ENCODE measurements around the gene PRKN. TPM values are rescaled to one million over a fixed set of nuclear protein-coding genes. Genes with fewer than 3 reads are reported as not detected.

Gene PRKN
- total RNA-seq, result not detected

GRCh38 chr6:162727322-162728182 lies at the start of gene PRKN, which contains the start of gene PACRG:
Gene PRKN (minus strand): TSS chr6:162727766.
Gene PACRG (plus strand): TSS chr6:162727974.
- DNase-seq (peak; percentile 96), ATAC-seq (peak; percentile 99)
- Mint-ChIP-seq H3K9me3 (ENCODE audit: low read depth) (no peaks in the 10 kb centered on the region), H3K36me3 (no peaks in the 10 kb centered on the region), H3K27ac (peak within 1 kb of the TSS; percentile 72), H3K4me3 (peak within 1 kb of the TSS; percentile 81), H3K4me1 (peaks cover 6% of the 10 kb centered on the region), H3K27me3 (peaks cover 6% of the 10 kb centered on the region)
- CTCF ChIA-PET, result no interaction called here

DNA sequence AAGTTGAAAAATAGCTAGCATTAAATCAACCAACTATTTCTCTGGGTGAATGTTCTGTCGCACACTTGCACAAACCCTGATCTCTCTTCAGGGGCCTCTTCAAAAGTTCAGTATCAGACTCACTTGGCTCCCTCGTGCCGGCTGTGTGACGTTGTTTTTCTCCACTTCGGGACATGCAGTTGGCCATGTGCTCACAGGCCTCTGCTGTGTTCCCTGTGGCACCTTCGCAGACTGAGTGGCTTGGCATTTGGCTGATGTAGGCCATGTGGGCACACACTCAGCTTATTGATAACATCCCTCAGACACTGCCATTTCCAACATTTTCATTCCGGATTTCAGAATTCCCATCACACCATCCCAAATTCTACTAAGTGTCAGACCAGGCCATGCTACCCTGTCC lies 49.5 kb upstream of the PRKN start:
- ATAC-seq (no peak), DNase-seq (no peak)
- Mint-ChIP-seq H3K4me1 (no peaks in the 10 kb centered on the region), H3K36me3 (no peaks in the 10 kb centered on the region), H3K27ac (no peak overlapping the region), H3K9me3 (ENCODE audit: low read depth) (peaks cover 10% of the 10 kb centered on the region), H3K4me3 (no peak overlapping the region), H3K27me3 (no peaks in the 10 kb centered on the region)
- CTCF ChIA-PET, result no interaction called here

DNA sequence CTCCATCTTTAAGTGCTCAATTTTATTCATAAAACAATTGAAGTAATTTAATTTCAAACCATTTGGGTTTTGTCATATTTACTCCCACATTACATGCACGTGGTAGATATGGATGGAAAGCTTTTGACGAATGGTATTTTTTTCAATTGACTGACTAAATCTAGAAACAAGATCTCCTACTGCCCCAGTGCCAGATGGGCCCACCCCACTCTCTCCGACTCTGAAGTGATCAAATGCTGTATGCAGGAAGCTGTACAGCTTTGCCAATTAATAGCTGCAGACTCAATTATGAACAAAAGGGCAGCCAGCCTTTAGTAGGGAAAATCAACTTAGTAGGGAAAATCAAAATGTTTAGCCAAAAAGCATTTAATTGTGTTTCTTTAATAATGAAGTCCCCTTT lies 46.4 kb upstream of the PRKN start:
- DNase-seq, result no peak
- Mint-ChIP-seq H3K9me3 (ENCODE audit: low read depth) (peaks cover 10% of the 10 kb centered on the region), H3K27me3 (no peaks in the 10 kb centered on the region), H3K4me3 (no peak overlapping the region), H3K27ac (no peak overlapping the region), H3K36me3 (no peaks in the 10 kb centered on the region), H3K4me1 (no peaks in the 10 kb centered on the region)
- CTCF ChIA-PET, result no interaction called here
- ATAC-seq, result no peak

DNA sequence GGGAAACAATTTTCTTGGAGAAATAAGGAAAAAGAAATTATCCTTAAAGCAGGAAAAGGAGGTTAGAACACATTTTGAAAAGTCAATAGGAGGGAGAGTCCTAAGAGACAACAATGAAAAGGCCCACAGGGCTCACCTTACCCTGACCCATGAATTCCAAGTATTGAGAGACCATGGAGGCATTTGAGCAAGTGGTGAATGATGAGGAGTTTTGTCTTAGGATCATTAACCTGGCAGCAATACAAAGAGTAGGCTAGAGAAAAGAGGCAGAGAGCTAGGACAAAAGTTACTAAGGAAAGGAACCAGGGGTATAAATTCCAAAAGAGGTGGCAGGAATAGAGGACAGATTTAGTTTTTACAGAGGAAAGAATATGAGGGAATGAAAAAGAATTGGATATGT lies 44.9 kb upstream of the PRKN start:
- H3K9me3 Mint-ChIP-seq (ENCODE audit: low read depth), result peaks cover 6% of the 10 kb centered on the region
- DNase-seq, result no peak
- no peaks in the 10 kb centered on the region for H3K27me3 Mint-ChIP-seq
- H3K4me1 Mint-ChIP-seq, result no peaks in the 10 kb centered on the region
- no peak overlapping the region for H3K4me3 Mint-ChIP-seq
- no peaks in the 10 kb centered on the region for H3K36me3 Mint-ChIP-seq
- no peak overlapping the region for H3K27ac Mint-ChIP-seq
- CTCF ChIA-PET, result no interaction called here
- ATAC-seq, result no peak

- ATAC-seq, result no peak
- Mint-ChIP-seq H3K4me1 (no peaks in the 10 kb centered on the region), H3K36me3 (no peaks in the 10 kb centered on the region), H3K27me3 (no peaks in the 10 kb centered on the region), H3K27ac (no peak overlapping the region), H3K4me3 (no peak overlapping the region), H3K9me3 (ENCODE audit: low read depth) (peaks cover 6% of the 10 kb centered on the region)
- CTCF ChIA-PET, result no interaction called here
- DNase-seq, result no peak
Observed at GRCh38 chr6:162770955-162771354, 43.4 kb upstream of the PRKN start.

GRCh38 chr6:162770136-162770535 lies 42.6 kb upstream of the PRKN start:
- Mint-ChIP-seq H3K9me3 (ENCODE audit: low read depth) (peaks cover 6% of the 10 kb centered on the region), H3K4me1 (no peaks in the 10 kb centered on the region), H3K27me3 (no peaks in the 10 kb centered on the region), H3K36me3 (no peaks in the 10 kb centered on the region), H3K4me3 (no peak overlapping the region), H3K27ac (no peak overlapping the region)
- DNase-seq, result no peak
- CTCF ChIA-PET, result no interaction called here
- ATAC-seq, result no peak

- CTCF ChIA-PET, result no interaction called here
- no peak overlapping the region for H3K4me3 Mint-ChIP-seq
Observed at GRCh38 chr6:162753775-162754174, 26.2 kb upstream of the PRKN start.

GRCh38 chr6:162751211-162751859 lies 23.8 kb upstream of the PRKN start:
- H3K27me3 Mint-ChIP-seq, result no peaks in the 10 kb centered on the region
- peaks cover 2% of the 10 kb centered on the region for H3K9me3 Mint-ChIP-seq (ENCODE audit: low read depth)
- no peaks in the 10 kb centered on the region for H3K4me1 Mint-ChIP-seq
- H3K36me3 Mint-ChIP-seq, result no peaks in the 10 kb centered on the region
- ATAC-seq (no peak), DNase-seq (no peak)
- H3K4me3 Mint-ChIP-seq, result no peak overlapping the region
- CTCF ChIA-PET, result no interaction called here
- H3K27ac Mint-ChIP-seq, result no peak overlapping the region

More at GRCh38 chr6:162753775-162754174, 26.2 kb upstream of the PRKN start:
- H3K9me3 Mint-ChIP-seq (ENCODE audit: low read depth), result peaks cover 2% of the 10 kb centered on the region
- no peaks in the 10 kb centered on the region for H3K36me3 Mint-ChIP-seq
- DNase-seq (no peak), ATAC-seq (no peak)
- H3K27me3 Mint-ChIP-seq, result no peaks in the 10 kb centered on the region
- no peaks in the 10 kb centered on the region for H3K4me1 Mint-ChIP-seq
- no peak overlapping the region for H3K27ac Mint-ChIP-seq

DNA sequence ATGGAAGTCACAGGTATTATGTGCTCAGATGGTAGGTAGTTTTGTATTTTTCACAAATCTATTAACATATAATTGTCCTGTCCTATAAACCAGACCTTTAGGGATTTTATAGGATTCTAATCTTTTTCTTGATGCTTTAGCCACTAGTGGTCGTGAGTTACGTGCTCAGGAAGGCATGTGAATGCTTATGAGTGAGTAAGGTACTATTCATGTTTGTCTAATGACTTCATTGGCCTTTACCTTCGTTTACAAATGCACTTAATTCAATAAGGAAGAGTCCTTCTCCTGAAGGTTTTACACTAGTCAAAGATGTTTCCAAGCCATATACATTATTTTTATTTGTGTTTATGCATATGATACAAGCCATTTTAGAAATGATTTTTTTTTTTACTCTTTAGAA lies 23.2 kb upstream of the PRKN start:
- Mint-ChIP-seq H3K27me3 (no peaks in the 10 kb centered on the region), H3K36me3 (no peaks in the 10 kb centered on the region), H3K4me3 (no peak overlapping the region), H3K4me1 (no peaks in the 10 kb centered on the region), H3K9me3 (ENCODE audit: low read depth) (peaks cover 2% of the 10 kb centered on the region), H3K27ac (no peak overlapping the region)
- ATAC-seq (no peak), DNase-seq (no peak)
- CTCF ChIA-PET, result no interaction called here

- H3K27me3 Mint-ChIP-seq, result no peaks in the 10 kb centered on the region
- H3K36me3 Mint-ChIP-seq, result no peaks in the 10 kb centered on the region
- CTCF ChIA-PET, result no interaction called here
Observed at GRCh38 chr6:162736961-162737360, 9.4 kb upstream of the PRKN start.

DNA sequence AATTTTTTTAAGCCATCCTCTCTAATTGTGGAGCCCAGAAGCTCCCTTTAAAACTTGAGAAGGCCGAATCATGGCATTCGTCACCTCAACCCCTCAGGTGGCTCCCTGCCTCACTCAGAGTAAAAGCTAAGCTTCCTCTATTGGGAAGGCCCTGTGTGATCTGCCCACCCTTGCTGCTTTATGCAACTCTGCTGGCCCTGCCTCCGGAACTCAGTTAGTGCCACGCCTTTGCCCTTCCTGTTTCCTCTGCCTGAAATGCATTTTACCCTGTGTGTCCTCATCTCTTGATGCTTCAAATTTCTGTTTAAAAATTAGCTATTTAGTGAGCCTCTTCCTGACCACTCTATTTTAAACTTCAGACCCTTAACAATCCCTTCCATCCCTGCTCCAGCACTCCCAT lies 5.9 kb upstream of the PRKN start:
- CTCF ChIA-PET, result no interaction called here
- Mint-ChIP-seq H3K27ac (no peak overlapping the region), H3K27me3 (no peaks in the 10 kb centered on the region), H3K9me3 (ENCODE audit: low read depth) (no peaks in the 10 kb centered on the region), H3K4me1 (peaks cover 3% of the 10 kb centered on the region), H3K36me3 (no peaks in the 10 kb centered on the region), H3K4me3 (no peak overlapping the region)
- DNase-seq (no peak), ATAC-seq (no peak)

More at GRCh38 chr6:162736961-162737360, 9.4 kb upstream of the PRKN start:
- H3K9me3 Mint-ChIP-seq (ENCODE audit: low read depth), result no peaks in the 10 kb centered on the region
- H3K4me1 Mint-ChIP-seq, result peaks cover 3% of the 10 kb centered on the region
- H3K4me3 Mint-ChIP-seq, result no peak overlapping the region
- DNase-seq, result no peak
- no peak for ATAC-seq
- H3K27ac Mint-ChIP-seq, result no peak overlapping the region

- CTCF ChIA-PET, result no interaction called here
- no peak overlapping the region for H3K27ac Mint-ChIP-seq
- no peak for DNase-seq
Observed at GRCh38 chr6:162730502-162730901, 2.9 kb upstream of the PRKN start.

DNA sequence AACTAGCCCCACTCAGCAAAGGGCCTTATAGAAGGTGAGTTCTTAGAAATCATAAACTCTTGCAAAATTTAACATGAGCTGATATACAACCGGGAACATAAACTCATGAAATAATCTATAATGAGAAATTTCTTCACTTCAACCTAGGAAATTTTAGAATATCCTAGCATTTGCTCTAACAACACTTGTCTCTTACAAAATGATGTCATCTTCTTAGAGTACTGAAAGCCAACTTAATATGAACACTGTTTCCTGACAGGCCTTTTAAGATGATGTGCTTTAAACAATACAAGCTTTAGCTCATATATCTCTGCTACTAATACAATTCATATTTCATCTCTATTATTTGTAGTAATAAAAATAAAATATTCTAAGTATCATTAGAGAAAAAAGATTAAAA lies 1.1 kb upstream of the PRKN start:
- DNase-seq (no peak), ATAC-seq (no peak)
- Mint-ChIP-seq H3K9me3 (ENCODE audit: low read depth) (no peaks in the 10 kb centered on the region), H3K27ac (no peak overlapping the region), H3K4me3 (no peak overlapping the region), H3K36me3 (no peaks in the 10 kb centered on the region), H3K4me1 (peaks cover 8% of the 10 kb centered on the region), H3K27me3 (peaks cover 6% of the 10 kb centered on the region)
- CTCF ChIA-PET, result no interaction called here

More at GRCh38 chr6:162730502-162730901, 2.9 kb upstream of the PRKN start:
- Mint-ChIP-seq H3K4me1 (peaks cover 9% of the 10 kb centered on the region), H3K9me3 (ENCODE audit: low read depth) (no peaks in the 10 kb centered on the region), H3K4me3 (no peak overlapping the region), H3K27me3 (peaks cover 6% of the 10 kb centered on the region), H3K36me3 (no peaks in the 10 kb centered on the region)
- ATAC-seq, result no peak

DNA sequence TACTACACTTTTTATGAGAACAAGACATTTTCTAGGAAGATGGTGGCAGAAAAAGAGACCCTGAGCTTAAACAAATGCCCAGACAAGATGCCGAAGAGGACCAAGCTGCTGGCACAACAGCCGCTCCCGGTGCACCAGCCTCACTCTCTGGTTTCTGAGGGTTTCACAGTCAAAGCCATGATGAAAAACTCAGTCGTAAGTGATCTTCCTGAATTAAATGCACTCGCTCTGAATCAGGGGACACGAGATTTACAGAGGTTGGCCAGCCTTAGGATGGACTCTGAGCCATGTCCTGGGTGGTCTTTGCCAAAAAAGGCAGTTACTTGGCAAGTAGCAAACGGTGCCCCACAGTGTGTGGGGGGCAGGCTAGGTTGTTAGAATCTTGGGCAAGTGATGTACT lies 631 bp upstream of the PRKN start:
- Mint-ChIP-seq H3K27me3 (peaks cover 6% of the 10 kb centered on the region), H3K36me3 (no peaks in the 10 kb centered on the region), H3K27ac (peak overlapping the region; percentile 26), H3K9me3 (ENCODE audit: low read depth) (no peaks in the 10 kb centered on the region), H3K4me3 (peak overlapping the region; percentile 28), H3K4me1 (peaks cover 6% of the 10 kb centered on the region)
- DNase-seq (no peak), ATAC-seq (no peak)
- CTCF ChIA-PET, result no interaction called here
